GM23338 (cell line): ENCODE measurements around the gene TUFT1. TPM values are rescaled to one million over a fixed set of nuclear protein-coding genes. Genes with fewer than 3 reads are reported as not detected.

Experiments
- ATAC-seq: fragments of 200-7000 bp; cut with Tn5 transposase; 3 replicates; pipeline ENCODE4 v1.9.1; 2020
- DNase-seq: peaks from one replicate; pipeline ENCODE4 v3.0.0-alpha.2; 2015; ENCODE audit warnings: low spot score
- H2AFZ ChIP-seq: fragments of 200-600 bp; sonication (generic); 2 replicates; pipeline ENCODE4 v1.8.0; 2016; ENCODE audit warnings: antibody characterized with exemption, mild to moderate bottlenecking, moderate library complexity
- H3F3A ChIP-seq: fragments of 200-600 bp; sonication (generic); replicated peaks from 2 replicates; pipeline ENCODE4 v1.8.0; 2017; ENCODE audit warnings: antibody characterized with exemption, mixed run types, low read depth
- H3K27ac ChIP-seq: fragments of 200-600 bp; sonication (generic); 2 replicates; pipeline ENCODE4 v1.6.1; 2016; ENCODE audit warnings: low read depth
- H3K27me3 ChIP-seq: fragments of 200-600 bp; sonication (generic); 2 replicates; pipeline ENCODE4 v1.8.0; 2016; ENCODE audit warnings: mild to moderate bottlenecking, mixed run types, moderate library complexity; ENCODE audit not compliant: insufficient read depth
- H3K36me3 ChIP-seq: fragments of 200-600 bp; sonication (generic); 2 replicates; pipeline ENCODE4 v1.8.0; 2016; ENCODE audit warnings: mild to moderate bottlenecking; ENCODE audit not compliant: insufficient read depth
- H3K4me1 ChIP-seq: fragments of 200-600 bp; sonication (generic); 2 replicates; pipeline ENCODE4 v1.8.0; 2016; ENCODE audit warnings: mild to moderate bottlenecking, moderate library complexity; ENCODE audit not compliant: insufficient read depth
- H3K4me2 ChIP-seq: fragments of 200-600 bp; sonication (generic); 2 replicates; pipeline ENCODE4 v1.7.1; 2017; ENCODE audit warnings: mixed run types
- H3K4me3 ChIP-seq: fragments of 200-600 bp; sonication (generic); 2 replicates; pipeline ENCODE4 v1.6.1; 2016; ENCODE audit warnings: mixed run types
- H3K79me2 ChIP-seq: fragments of 200-600 bp; sonication (generic); replicated peaks from 2 replicates; pipeline ENCODE4 v1.8.0; 2017; ENCODE audit warnings: mild to moderate bottlenecking; ENCODE audit not compliant: insufficient read depth
- H3K9me2 ChIP-seq: fragments of 200-600 bp; sonication (generic); 2 replicates; pipeline ENCODE4 v1.8.0; 2017; ENCODE audit not compliant: insufficient read depth
- H4K20me1 ChIP-seq: fragments of 200-600 bp; sonication (generic); replicated peaks from 2 replicates; pipeline ENCODE4 v1.8.0; 2017; ENCODE audit warnings: mild to moderate bottlenecking; ENCODE audit not compliant: insufficient read depth
- H3K27ac Mint-ChIP-seq: 2 replicates; pipeline ENCODE4 v1.8.0; 2020; ENCODE audit warnings: inconsistent platforms, mild to moderate bottlenecking, moderate library complexity, mixed read lengths
- H3K27me3 Mint-ChIP-seq: 3 replicates; pipeline ENCODE4 v1.8.0; 2022; ENCODE audit warnings: low read depth, mild to moderate bottlenecking, moderate library complexity, mixed read lengths, inconsistent platforms; ENCODE audit not compliant: insufficient read depth, poor library complexity
- H3K36me3 Mint-ChIP-seq: 3 replicates; pipeline ENCODE4 v1.8.0; 2021; ENCODE audit warnings: low read depth, mild to moderate bottlenecking, inconsistent platforms, moderate library complexity, mixed read lengths
- H3K4me1 Mint-ChIP-seq: 3 replicates; pipeline ENCODE4 v1.8.0; 2020; ENCODE audit warnings: mild to moderate bottlenecking, inconsistent platforms, mixed read lengths
- H3K4me3 Mint-ChIP-seq: 3 replicates; pipeline ENCODE4 v1.8.0; 2021; ENCODE audit warnings: moderate library complexity, mild to moderate bottlenecking, inconsistent platforms, mixed read lengths
- H3K9me3 Mint-ChIP-seq: 3 replicates; pipeline ENCODE4 v1.8.0; 2020; ENCODE audit warnings: moderate library complexity, mild to moderate bottlenecking, inconsistent platforms, mixed read lengths
- EZH2phosphoT487 ChIP-seq: fragments of 200-600 bp; sonication (generic); IDR thresholded peaks from one replicate; pipeline ENCODE4 v1.8.1; 2018; ENCODE audit warnings: antibody characterized with exemption; ENCODE audit not compliant: unreplicated experiment
- JUNB ChIP-seq: IDR thresholded peaks from one replicate; pipeline ENCODE4 v1.6.1; 2016; ENCODE audit warnings: antibody characterized with exemption; ENCODE audit not compliant: unreplicated experiment
- NANOG ChIP-seq: IDR thresholded peaks from 2 replicates; pipeline ENCODE4 v1.6.1; 2016; ENCODE audit warnings: antibody characterized with exemption, borderline replicate concordance
- ZNF462 ChIP-seq: fragments of 250-450 bp; sonication (Bioruptor Pico); IDR thresholded peaks from 2 replicates; pipeline ENCODE4 v1.5.0; 2020; ENCODE audit warnings: mild to moderate bottlenecking, moderate library complexity
- polyA plus RNA-seq: library from polyadenylated mRNA; unstranded; fragments of >200 nt; fragmentation: Nextera tagmentation; extraction: Ambion mirVana; gene quantifications from 2 replicates; pipeline ENCODE4 v1.2.1, GENCODE V29; 2016
- total RNA-seq: library from RNA; depleted of rRNA; stranded (reverse); fragments of >200 nt; shearing (Covaris generic); gene quantifications from 2 replicates; pipeline ENCODE4 v1.2.3, GENCODE V29; 2014

TUFT1 gene
- total and polyA plus RNA-seq, 2 experiments from 2014 or later: 6.0 to 11.9 TPM

DNA sequence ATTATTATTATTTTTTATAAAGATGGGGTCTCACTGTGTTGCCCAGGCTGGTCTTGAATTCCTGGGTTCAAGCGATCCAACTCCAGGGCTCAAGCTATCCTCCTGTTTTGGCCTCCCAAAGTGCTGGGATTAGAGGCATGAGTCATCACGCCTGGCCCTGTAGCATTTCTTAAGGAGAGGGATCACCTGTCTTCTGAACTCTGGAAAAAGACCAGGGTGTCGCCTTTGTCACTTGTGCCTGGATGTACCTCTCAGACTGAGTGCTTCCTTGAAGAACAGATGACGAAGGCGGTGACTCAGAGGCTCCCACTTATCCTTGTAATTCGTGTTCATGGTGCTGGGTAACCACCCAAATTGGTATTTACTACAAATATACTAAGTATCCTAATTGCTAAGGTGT lies 31.3 kb upstream of the TUFT1 start (continued):
- TF ChIP-seq EZH2phosphoT487: no peak
- TF ChIP-seq NANOG: no peak
- TF ChIP-seq ZNF462: no peak

GRCh38 chr1:151509350-151510019 lies 30.6 kb upstream of the TUFT1 start:
- no peak for TF ChIP-seq JUNB
- Histone ChIP-seq H3K36me3 (no peaks in the 10 kb centered on the region), H3K27ac (peak overlapping the region; percentile 99), H3K79me2 (peaks cover 12% of the 10 kb centered on the region), H3K4me1 (peaks cover 30% of the 10 kb centered on the region), H3K4me2 (peak overlapping the region; percentile 83), H3F3A (peaks cover 33% of the 10 kb centered on the region), H4K20me1 (peaks cover 7% of the 10 kb centered on the region; the same call in 1 of the 2 replicates), H3K9me2 (no peaks in the 10 kb centered on the region), H3K27me3 (no peaks in the 10 kb centered on the region), H3K4me3 (peak overlapping the region; percentile 91), H2AFZ (no peak overlapping the region)
- Mint-ChIP-seq H3K9me3 (no peaks in the 10 kb centered on the region), H3K36me3 (no peaks in the 10 kb centered on the region; the same call in 1 of the 3 replicates), H3K27me3 (peaks cover 9% of the 10 kb centered on the region), H3K4me3 (no peak overlapping the region), H3K27ac (no peak overlapping the region), H3K4me1 (peaks cover 23% of the 10 kb centered on the region)
- DNase-seq (no peak), ATAC-seq (no peak)
